Stimulated activated CD4-positive, alpha-beta T cell treated with anti-CD3 and anti-CD28 coated beads, Interleukin-1b, Interleukin-23, amount 100 ng/mL, for 1 hour (primary cell): ENCODE data around the gene MYL6.

Experiments used
- DNase-seq, 2 donors: peaks; one replicate each; pipeline ENCODE4 v3.0.0-alpha.2; 2020; ENCODE audit warnings: low read depth in 2 of 2

Gene MYL6

DNA sequence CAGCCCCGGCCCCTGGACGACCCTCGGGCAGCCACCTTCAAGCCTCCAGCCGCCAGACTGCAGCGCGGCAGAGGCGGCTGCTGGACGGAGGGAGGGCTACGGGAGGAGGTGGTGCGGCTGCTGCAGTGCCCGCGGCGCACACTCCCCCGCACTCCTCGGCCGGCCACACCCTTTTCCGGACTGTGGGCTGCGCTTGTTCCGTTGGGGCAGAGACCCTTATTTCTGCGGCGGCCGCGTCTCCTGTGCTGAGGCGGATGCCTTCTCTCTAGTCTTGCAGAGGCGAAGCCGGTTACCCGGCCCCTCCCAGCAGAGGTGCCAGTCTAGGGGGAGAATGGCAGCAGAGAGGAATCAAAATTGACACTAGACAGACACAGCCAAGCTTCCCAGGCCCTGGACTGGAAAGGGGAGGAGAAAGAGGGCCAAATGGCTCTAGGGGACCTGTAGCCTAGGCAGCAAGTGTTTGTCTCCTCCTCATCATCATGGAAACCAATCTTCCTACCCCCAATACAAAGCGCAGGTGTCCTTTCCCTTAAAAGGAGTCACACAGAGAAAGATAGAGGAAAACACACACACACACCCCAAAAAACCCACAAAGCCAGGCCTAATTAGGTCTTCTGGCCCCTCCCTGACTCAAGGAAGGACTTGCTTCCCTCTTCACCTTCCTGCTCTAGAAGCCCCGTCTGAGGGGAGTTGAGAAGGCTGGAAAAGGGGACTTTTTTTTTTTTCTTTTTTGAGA lies 28.8 kb upstream of the MYL6 start:
- DNase-seq = peak; percentile 19 to 58

- no peak for DNase-seq
Measured at GRCh38 chr12:56129942-56130495, 28.1 kb upstream of the MYL6 start.

GRCh38 chr12:56130876-56131275 lies 27.3 kb upstream of the MYL6 start:
- no peak for DNase-seq

GRCh38 chr12:56134897-56135296 lies 23.3 kb upstream of the MYL6 start:
- DNase-seq = no peak

GRCh38 chr12:56137853-56138571 lies 20.1 kb upstream of the MYL6 start:
- DNase-seq = no peak

- DNase-seq = no peak
Measured at GRCh38 chr12:56141946-56142784, 16.0 kb upstream of the MYL6 start.

GRCh38 chr12:56143217-56143616 lies 14.9 kb upstream of the MYL6 start:
- DNase-seq = no peak

DNA sequence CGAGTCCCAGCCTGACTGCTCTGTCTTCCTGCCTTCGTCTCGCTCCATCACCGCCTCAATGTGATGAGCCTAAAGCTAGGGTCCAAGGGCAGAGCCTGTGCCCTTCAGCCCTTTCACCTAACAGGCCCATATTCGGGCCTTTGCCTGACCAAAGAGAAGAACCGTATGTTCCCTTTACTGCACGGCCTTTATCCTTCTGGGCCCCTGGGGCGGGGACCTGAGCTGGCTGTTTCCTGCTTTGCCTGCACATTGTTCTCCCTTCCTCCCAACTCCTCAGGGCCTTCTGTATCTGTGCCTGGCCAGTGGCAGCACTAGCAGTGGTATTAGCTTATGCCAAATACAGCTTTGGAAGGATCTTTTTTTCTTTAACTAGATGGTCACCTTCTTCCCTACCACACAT lies 14.3 kb upstream of the MYL6 start:
- no peak for DNase-seq

- DNase-seq = no peak
Measured at GRCh38 chr12:56145217-56145616, 12.9 kb upstream of the MYL6 start.

DNA sequence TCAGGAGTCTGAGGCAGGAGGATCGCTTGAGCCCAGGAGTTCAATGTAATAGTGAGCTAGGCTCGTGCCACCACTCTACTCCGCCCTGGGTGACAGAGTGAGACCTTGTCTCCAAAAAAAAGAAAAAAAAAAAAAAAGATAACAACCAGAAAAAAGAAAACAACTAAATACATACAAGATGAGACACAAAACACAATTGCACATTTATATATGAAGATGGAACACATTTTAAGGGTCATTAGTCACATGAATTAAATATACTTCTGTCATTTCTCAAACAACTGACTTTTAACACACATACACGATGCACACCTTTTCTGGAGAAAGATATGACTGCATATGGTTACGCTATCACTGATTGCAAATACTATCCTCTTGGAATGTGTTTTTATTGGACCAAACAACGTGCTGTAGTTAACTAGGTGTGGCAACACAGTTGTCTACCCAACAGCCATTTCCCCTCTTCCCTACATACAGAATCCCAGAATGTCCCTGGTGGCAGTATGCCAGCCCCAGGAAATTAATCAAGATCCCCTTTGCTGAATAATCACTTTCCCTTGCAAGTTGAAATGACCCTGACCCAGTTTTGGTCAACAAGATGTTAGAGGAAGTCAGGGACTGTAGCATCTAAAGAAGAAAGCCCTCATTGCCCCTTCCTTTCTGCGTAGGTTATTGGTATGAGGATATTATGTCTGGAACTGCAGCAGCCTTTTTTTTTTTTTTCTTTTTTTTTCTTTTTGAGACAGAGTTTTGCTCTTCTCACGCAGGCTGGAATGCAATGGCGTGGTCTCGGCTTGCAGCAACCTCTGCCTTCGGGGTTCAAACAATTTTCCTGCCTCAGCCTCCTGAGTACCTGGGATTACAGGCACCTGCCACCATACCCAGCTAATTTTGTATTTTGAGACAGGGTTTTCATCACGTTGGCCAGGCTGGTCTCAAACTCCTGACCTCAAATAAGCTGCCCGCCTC lies 11.4 kb upstream of the MYL6 start:
- no peak for DNase-seq

GRCh38 chr12:56150563-56150962 lies 7.6 kb upstream of the MYL6 start:
- no peak for DNase-seq

DNA sequence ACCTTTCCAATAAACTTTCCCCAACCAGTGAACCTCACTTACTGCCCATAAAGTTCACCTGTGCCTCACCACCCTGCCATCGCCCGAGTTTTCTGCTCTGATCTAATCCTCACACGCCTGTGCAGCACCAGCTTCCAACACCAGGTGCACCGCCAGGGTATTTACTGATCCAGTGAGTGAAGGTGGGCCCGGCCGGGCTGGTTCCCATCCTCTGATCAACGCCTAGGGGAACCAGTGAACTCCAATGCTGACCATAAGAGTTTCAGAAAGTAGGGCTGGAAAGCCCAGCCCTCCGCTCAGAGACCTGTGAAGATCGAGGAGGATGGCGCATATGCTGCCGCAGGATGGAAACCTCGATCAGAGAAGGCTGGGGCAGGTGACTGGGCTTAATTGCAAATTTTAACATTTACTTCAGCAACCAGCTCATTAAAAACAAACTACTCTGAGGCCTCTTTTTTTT lies 6.5 kb upstream of the MYL6 start:
- no peak for DNase-seq

DNA sequence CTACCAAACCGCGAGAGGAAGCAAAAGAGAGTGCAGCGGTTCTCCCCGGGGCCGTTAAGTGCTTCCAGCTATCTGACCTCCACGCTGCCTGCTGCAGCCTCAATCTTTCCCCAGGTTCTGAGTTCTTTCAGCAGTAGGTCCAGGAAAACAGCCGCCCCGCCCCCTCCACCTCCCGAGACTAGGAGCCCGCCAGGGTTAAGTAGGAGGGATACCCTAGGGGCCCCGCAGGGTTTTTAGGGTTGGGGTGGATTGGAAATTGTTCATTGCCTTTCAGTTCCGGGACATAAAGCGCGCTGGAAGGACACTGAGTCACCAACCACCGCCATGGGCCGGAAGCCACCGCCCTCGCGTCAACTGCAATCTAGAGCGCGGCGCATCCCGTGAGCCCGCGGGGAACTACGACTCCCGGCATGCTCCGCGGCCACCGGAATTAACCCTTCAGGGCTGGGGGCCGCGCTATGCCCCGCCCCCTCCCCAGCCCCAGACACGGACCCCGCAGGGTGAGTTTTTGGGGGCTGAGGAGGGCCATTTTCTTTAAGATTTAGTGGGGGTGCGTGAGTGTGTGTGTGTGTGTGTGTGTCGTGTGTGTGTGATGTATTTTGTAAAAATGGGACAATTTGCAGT lies 5.9 kb upstream of the MYL6 start, which contains the start of gene MYL6B:
MYL6B (plus strand) TSS at position 456 of the 624 bp plus-strand sequence. CDS start 1,332 bp downstream, outside the sequence.
- peak; percentile 81 to 83 for DNase-seq

DNA sequence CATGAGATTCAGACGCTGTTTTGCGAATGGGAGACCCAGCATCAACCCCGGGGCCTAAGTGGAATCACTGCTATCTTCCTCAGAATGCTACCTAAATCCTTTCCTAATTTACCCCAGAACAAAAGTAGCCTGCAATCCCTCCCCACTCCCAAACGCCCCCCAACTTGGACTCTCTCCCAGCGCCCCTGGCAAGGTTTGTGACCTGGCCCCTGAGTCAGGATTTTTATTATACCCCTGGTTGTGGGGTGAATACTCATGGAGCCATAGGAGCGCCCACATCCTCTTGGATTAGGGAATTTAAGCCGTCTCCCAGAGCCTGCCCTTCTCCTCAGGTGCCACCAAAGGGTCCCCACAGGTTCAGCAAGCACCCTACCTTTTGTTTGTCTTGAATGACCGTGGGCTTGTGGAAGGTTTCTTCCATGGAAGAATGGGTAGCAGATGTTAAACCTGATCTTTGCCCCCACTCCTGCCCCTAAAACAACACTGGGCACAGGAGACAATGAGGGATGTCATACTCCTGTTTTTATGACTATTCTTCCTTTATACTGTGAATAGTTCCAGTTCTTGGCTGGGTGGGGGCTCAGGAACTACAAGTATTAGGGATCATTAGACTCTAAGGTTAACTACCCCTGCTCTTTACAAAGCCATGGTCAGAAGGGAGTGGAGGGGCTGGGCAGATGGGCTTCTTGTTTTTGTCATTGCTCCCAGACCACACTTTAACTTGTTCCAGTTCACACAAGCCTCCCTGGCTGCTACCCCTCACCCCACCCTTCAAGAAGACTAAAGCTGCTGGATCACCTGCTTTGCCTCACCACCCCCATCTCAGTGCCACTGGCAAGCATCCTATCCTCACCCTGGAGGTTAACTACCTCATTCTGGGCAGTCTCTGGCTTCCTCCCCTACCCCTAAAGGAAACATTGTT lies 5.1 kb upstream of the MYL6 start:
- no peak for DNase-seq

- no peak for DNase-seq
Measured at GRCh38 chr12:56153678-56154065, 4.5 kb upstream of the MYL6 start.

DNA sequence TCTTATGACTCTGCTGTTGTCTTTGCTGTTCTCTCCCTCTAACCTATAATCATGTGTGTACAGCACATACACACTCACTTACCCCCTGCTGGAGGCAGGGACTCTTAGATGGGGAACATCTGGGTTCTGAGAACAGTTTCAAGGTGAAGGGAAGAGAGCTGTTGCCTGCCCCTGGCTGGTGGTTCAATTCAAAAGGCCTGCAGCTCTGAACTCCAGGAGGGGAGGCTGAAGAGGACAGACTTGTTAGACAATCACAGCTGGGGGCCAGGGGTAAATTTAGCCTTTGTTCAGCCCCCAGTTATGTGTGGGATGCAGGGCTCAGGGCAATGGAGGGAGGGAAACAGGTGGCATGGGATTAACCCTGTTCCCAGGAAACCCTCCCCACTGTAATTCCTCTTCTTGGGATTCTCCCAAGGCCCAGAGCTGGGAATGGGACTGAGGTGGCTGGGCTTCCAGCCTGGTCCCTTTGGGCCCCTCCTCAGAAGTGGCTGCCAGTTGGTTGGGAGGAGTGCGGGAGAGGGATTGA lies 3.9 kb upstream of the MYL6 start:
- DNase-seq = no peak

DNA sequence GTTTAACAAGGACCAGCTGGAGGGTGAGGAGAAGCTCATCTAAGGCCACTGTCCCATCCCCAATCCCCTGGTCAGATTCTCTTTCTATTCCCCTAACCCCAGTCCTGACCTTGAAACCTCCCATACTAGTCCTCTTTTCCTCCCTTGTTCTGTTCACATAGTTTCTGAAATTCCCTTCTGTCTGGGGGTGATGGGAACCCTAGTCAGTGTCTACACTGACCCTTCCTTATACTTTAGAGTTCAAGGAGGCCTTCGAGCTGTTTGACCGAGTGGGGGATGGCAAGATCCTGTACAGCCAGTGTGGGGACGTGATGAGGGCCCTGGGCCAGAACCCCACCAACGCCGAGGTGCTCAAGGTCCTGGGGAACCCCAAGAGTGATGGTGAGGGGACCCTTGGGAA lies 3.3 kb upstream of the MYL6 start:
- DNase-seq = no peak

DNA sequence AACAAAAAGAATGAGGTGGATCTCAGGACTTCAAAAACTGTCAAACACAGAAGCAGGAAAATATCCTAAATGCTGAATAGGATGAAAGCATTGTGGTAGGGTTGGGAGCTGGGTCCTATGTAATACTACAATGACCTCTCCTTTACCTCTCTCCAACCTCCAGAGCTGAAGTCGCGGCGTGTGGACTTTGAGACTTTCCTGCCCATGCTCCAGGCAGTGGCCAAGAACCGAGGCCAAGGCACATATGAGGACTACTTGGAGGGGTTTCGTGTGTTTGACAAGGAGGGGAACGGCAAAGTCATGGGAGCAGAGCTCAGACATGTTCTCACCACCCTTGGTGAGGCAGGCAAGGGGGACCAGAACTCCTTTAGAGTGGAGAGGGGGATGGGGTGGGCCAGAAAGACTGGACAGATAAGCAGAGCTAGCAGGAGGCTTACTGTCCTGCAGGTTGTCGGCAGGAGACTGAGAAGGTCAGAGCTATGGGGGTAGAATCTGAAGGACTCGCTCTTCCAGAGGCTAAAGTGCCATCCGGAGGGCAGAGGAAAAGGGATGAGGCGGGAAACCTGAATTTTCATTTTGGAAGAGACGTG lies 2.8 kb upstream of the MYL6 start:
- DNase-seq = no peak
